B cell (primary cell): ENCODE measurements around the gene PELI1. TPM values are rescaled to one million over a fixed set of nuclear protein-coding genes. Genes with fewer than 3 reads are reported as not detected.

Experiments
- ATAC-seq: fragments of 200-7000 bp; cut with Tn5 transposase; one replicate; pipeline ENCODE4 v1.10.0; 2021; ENCODE audit warnings: low read depth, mild to moderate bottlenecking, moderate number of reproducible peaks, moderate library complexity
- CTCF ChIA-PET: fragments of 350-600 bp; sonication (Branson Sonifier 250); formaldehyde crosslinking; loops from one replicate; lab custom pipeline; 2021; ENCODE audit warnings: antibody characterized with exemption, inconsistent platforms; lab: Charles Lee
- POLR2A ChIA-PET: fragments of 350-600 bp; sonication (Branson Sonifier 250); formaldehyde crosslinking; loops from one replicate; lab custom pipeline; 2021; ENCODE audit warnings: antibody characterized with exemption; lab: Charles Lee
- DNase-seq: peaks from one replicate; pipeline ENCODE4 v3.0.0; 2013
- H2AFZ ChIP-seq: 2 replicates; pipeline ENCODE4 v1.6.1; 2012; ENCODE audit warnings: mild to moderate bottlenecking, low read depth, low read length; ENCODE audit not compliant: insufficient read depth, poor library complexity, severe bottlenecking
- H3K27ac ChIP-seq, 2 donors: 1 replicate in 1 of 2; 2 replicates in 1 of 2; pipeline ENCODE4 v1.5.1; 2012 to 2013; ENCODE audit warnings: low read length in 2 of 2, mild to moderate bottlenecking in 2 of 2, moderate library complexity in 1 of 2
- H3K27me3 ChIP-seq, 4 experiments: fragments of 200-600 bp in 1 of 4; sonication (generic) in 1 of 4; replicated peaks in 1 of 4; 1 replicate in 2 of 4; 2 replicates in 2 of 4; pipeline versions ENCODE4 v1.6.1 to v1.7.0; 2013 to 2016; ENCODE audit warnings: low read length in 3 of 4, mild to moderate bottlenecking in 2 of 4, mixed read lengths in 1 of 4, moderate library complexity in 1 of 4; ENCODE audit not compliant: insufficient read depth in 4 of 4, control insufficient read depth in 3 of 4; ENCODE audit errors: control extremely low read depth in 1 of 4
- H3K36me3 ChIP-seq, 2 experiments: replicated peaks in 1 of 2; 1 replicate in 1 of 2; 2 replicates in 1 of 2; pipeline versions ENCODE4 v1.6.1 to v1.7.1; 2013; ENCODE audit warnings: low read length in 1 of 2; ENCODE audit not compliant: insufficient read depth in 2 of 2, control insufficient read depth in 1 of 2; ENCODE audit errors: control extremely low read depth in 1 of 2, extremely low read depth in 1 of 2
- H3K4me1 ChIP-seq, 2 donors: fragments of 200-600 bp in 1 of 2; sonication (generic) in 1 of 2; 1 replicate in 1 of 2; 2 replicates in 1 of 2; pipeline versions ENCODE4 v1.5.1 to v1.6.1; 2013 to 2017; ENCODE audit warnings: low read length in 2 of 2; ENCODE audit not compliant: control insufficient read depth in 2 of 2, insufficient read depth in 2 of 2
- H3K4me2 ChIP-seq: replicated peaks from 2 replicates; pipeline ENCODE3; 2012; ENCODE audit warnings: mild to moderate bottlenecking, low read depth, low read length; ENCODE audit not compliant: poor library complexity, severe bottlenecking
- H3K4me3 ChIP-seq, 5 experiments: fragments of 200-600 bp in 1 of 5; sonication (generic) in 1 of 5; 1 replicate in 3 of 5; 2 replicates in 2 of 5; pipeline versions ENCODE4 v1.5.1 to v1.7.0; 2011 to 2016; ENCODE audit warnings: low read length in 4 of 5, mild to moderate bottlenecking in 4 of 5, low read depth in 2 of 5, control low read depth in 1 of 5, moderate library complexity in 1 of 5; ENCODE audit not compliant: insufficient read depth in 1 of 5; ENCODE audit errors: control extremely low read depth in 1 of 5, extremely low read depth in 1 of 5
- H3K79me2 ChIP-seq: fragments of 200-600 bp; sonication (generic); one replicate; pipeline ENCODE4 v1.6.0; 2016; ENCODE audit warnings: low read length; ENCODE audit not compliant: control insufficient read depth, insufficient read depth
- H3K9ac ChIP-seq: fragments of 200-600 bp; sonication (generic); 2 replicates; pipeline ENCODE4 v1.6.1; 2017; ENCODE audit warnings: mild to moderate bottlenecking, low read length, moderate library complexity
- H3K9me3 ChIP-seq, 3 donors: one replicate each; pipeline versions ENCODE4 v1.6.1 to v1.7.1; 2013; ENCODE audit warnings: low read length in 2 of 3; ENCODE audit not compliant: control insufficient read depth in 2 of 3, insufficient read depth in 1 of 3; ENCODE audit errors: control extremely low read depth in 1 of 3
- H4K20me1 ChIP-seq: 2 replicates; pipeline ENCODE4 v1.6.0; 2012; ENCODE audit warnings: mild to moderate bottlenecking, low read length; ENCODE audit not compliant: insufficient read depth, control insufficient read depth, poor library complexity, severe bottlenecking
- H3K27ac Mint-ChIP-seq: one replicate; pipeline ENCODE4 v1.8.0; 2021; ENCODE audit warnings: mixed read lengths
- H3K27me3 Mint-ChIP-seq: one replicate; pipeline ENCODE4 v1.8.0; 2021; ENCODE audit warnings: mixed read lengths
- H3K4me1 Mint-ChIP-seq: one replicate; pipeline ENCODE4 v1.8.0; 2021; ENCODE audit warnings: mixed read lengths
- H3K4me3 Mint-ChIP-seq: one replicate; pipeline ENCODE4 v1.8.0; 2021; ENCODE audit warnings: mixed read lengths
- H3K9me3 Mint-ChIP-seq: one replicate; pipeline ENCODE4 v1.8.0; 2022; ENCODE audit warnings: mixed read lengths; ENCODE audit not compliant: insufficient read depth
- CTCF ChIP-seq: fragments of 200-600 bp; IDR thresholded peaks from one replicate; pipeline ENCODE4 v1.8.0; 2022; ENCODE audit warnings: antibody characterized with exemption, mild to moderate bottlenecking
- EZH2 ChIP-seq: IDR thresholded peaks from 2 replicates; pipeline ENCODE4 v1.6.1; 2012; ENCODE audit warnings: borderline replicate concordance, low read depth, mild to moderate bottlenecking, moderate library complexity, low read length; ENCODE audit not compliant: insufficient read depth, poor library complexity, severe bottlenecking
- WGBS: methylation state at CpG from one replicate; pipeline ENCODE4 v1.1.5; 2013; ENCODE audit warnings: missing lambda C conversion rate; ENCODE audit not compliant: insufficient coverage; 5-methylcytosine and 5-hydroxymethylcytosine counted together
- intact Hi-C: fragments of 100-400 bp; cut with micrococcal nuclease; formaldehyde crosslinking; loops from one replicate; pipeline ENCODE4 v1.10.0; 2022
- polyA plus RNA-seq: library from polyadenylated mRNA; depleted of rRNA; stranded (reverse); fragments of >200 nt; gene quantifications from 2 replicates; pipeline ENCODE4 v1.2.3, GENCODE V29; 2012
- total RNA-seq, 2 donors: library from RNA; stranded (reverse); fragments of 120-200 nt in 1 of 2; gene quantifications; 1 replicate in 1 of 2; 2 replicates in 1 of 2; pipeline versions ENCODE4 v1.2.3 to v1.2.4, GENCODE V29; 2013 to 2022

PELI1 gene
- total and polyA plus RNA-seq, 2 donors (not counting 1 experiment from before 2014, with no cell fraction given) = 45.3 to 115 TPM

- WGBS = no CpG with 5 or more reads among the region's 1 CpG
- no peak overlapping the region for H3K27ac Mint-ChIP-seq
- intact Hi-C loops = loop anchor here (1.0 kb wide), 1 partner anchor 10 kb away; no protein-coding TSS in a partner anchor
- peaks cover 61% of the 10 kb centered on the region for H3K4me1 Mint-ChIP-seq
- no peak for TF ChIP-seq CTCF
- TF ChIP-seq EZH2 = no peak
- H3K36me3 ChIP-seq = peaks cover 0 to 6% of the 10 kb centered on the region in 2 experiments
- H3K27me3 Mint-ChIP-seq = no peaks in the 10 kb centered on the region
- no peaks in the 10 kb centered on the region for H3K9me3 ChIP-seq
- DNase-seq (no peak), ATAC-seq (no peak)
- POLR2A ChIA-PET = no interaction called here
- peaks cover 10 to 13% of the 10 kb centered on the region in 2 donors for H3K4me1 ChIP-seq
- CTCF ChIA-PET = interaction anchor here (0.7 to 5.5 kb wide), 3 partner anchors 79 to 198 kb away, joined by 3 to 27 read pairs (median 3); no protein-coding TSS in a partner anchor
- H3K4me3 ChIP-seq = no peak overlapping the region
- peaks cover 63% of the 10 kb centered on the region for H4K20me1 ChIP-seq
- H3K9ac ChIP-seq = no peak overlapping the region
- no peaks in the 10 kb centered on the region for H3K27me3 ChIP-seq
- no peak overlapping the region for H3K4me2 ChIP-seq
- H3K79me2 ChIP-seq = peaks cover 97% of the 10 kb centered on the region
- H3K9me3 Mint-ChIP-seq = no peaks in the 10 kb centered on the region
- no peak overlapping the region for H2AFZ ChIP-seq
- no peak overlapping the region for H3K4me3 Mint-ChIP-seq
- H3K27ac ChIP-seq = no peak overlapping the region
These were observed 10.9 kb downstream of the PELI1 start for GRCh38 chr2:64133354-64133753.

- ChIA-PET CTCF (no interaction called here), POLR2A (no interaction called here)
- intact Hi-C loops = no loop called here
- peaks cover 49% of the 10 kb centered on the region for H3K4me1 Mint-ChIP-seq
- Histone ChIP-seq H3K9ac (no peak overlapping the region), H3K4me1 (no peaks in the 10 kb centered on the region), H3K27ac (no peak overlapping the region), H3K9me3 (no peaks in the 10 kb centered on the region), H3K79me2 (peaks cover 95% of the 10 kb centered on the region), H3K36me3 (peaks cover 0 to 6% of the 10 kb centered on the region in 2 experiments), H3K27me3 (no peaks in the 10 kb centered on the region), H3K4me3 (no peak overlapping the region), H2AFZ (no peak overlapping the region), H4K20me1 (peaks cover 65% of the 10 kb centered on the region), H3K4me2 (no peak overlapping the region)
- no peak overlapping the region for H3K4me3 Mint-ChIP-seq
- no peaks in the 10 kb centered on the region for H3K9me3 Mint-ChIP-seq
- H3K27ac Mint-ChIP-seq = no peak overlapping the region
- DNase-seq = no peak
- no peak for TF ChIP-seq EZH2
- no peaks in the 10 kb centered on the region for H3K27me3 Mint-ChIP-seq
- no CpG with 5 or more reads among the region's 2 CpGs for WGBS
- ATAC-seq = no peak
These were observed 13.9 kb downstream of the PELI1 start for GRCh38 chr2:64130333-64130732.
